GM18868 (cell line): ENCODE data around the gene GPHB5.
"Not testable (repeated sequence)": the region's sequence is repeated elsewhere in the genome, so short reads cannot be mapped to it uniquely, and the experiment has no call there.

ENCODE experiments used
- ATAC-seq: cut with Tn5 transposase; IDR thresholded peaks from one replicate; pipeline ENCODE4 v1.9.1; 2021; ENCODE audit warnings: mild to moderate bottlenecking, moderate library complexity; ENCODE audit not compliant: unreplicated experiment

GPHB5 gene

DNA sequence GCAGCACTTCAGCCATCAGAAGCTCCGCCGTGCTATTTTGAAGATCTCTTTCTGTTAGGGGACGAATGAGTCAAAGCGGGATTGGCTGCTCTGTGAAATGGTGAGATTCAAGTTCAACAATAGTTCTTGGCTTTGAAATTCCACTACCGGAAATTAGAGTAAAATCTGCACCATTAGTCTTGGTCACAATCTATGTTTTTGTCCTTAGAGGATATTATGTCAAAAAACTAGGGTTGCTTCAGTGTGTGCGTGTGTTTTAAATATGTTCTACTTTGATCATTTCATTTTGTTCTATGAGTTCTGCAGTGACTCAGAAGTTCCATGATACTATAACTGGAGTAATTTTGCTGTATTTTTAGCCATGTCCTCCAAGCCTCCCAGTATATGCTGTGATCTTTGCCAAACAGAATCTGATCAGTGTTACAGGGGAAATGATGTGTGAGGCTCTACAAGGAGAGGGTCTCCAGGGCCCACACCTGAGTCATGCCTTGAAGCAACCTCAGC, 22.6 kb downstream of the GPHB5 start:
- no peak for ATAC-seq

DNA sequence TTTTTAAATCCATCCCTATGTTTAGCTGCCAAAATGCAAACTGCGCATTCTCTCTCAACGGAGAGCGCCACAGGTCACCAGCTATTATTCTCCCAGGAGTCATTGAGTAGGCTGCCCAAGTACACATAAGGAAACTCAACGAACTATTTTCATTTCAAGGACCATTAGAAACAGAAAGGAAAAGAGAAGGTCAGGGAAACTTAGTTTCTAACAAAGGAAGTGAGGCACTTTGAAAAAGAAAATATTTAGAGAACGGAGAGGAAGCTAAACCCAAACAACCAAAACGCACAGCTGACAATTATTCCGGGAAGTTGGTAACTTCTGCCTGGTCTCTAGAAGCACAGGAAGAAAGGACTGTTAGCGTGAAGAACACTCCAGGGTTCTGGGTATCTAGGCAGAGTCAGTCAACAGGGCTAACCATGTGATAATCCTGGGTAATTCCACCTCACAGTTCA, 23.5 kb downstream of the GPHB5 start:
- ATAC-seq: no peak

DNA sequence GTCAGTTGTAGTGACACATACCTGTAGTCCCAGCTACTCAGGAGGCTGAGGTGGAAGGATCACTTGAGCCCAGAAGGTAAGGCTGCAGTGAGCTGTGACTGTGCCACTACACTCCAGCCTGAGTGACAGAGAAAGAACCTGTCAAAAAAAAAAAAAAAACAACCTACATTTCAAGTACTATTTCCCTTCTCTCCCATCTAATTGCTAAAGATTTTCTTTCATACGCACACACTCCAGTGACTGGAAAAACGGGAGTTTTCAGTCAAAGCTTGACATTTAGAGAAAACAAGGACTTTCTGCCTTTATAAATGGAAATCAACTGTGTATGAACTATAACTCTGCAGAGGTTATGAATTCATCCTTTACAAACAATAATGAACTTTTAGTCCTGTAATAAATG, 25.9 kb downstream of the GPHB5 start:
- no peak for ATAC-seq

DNA sequence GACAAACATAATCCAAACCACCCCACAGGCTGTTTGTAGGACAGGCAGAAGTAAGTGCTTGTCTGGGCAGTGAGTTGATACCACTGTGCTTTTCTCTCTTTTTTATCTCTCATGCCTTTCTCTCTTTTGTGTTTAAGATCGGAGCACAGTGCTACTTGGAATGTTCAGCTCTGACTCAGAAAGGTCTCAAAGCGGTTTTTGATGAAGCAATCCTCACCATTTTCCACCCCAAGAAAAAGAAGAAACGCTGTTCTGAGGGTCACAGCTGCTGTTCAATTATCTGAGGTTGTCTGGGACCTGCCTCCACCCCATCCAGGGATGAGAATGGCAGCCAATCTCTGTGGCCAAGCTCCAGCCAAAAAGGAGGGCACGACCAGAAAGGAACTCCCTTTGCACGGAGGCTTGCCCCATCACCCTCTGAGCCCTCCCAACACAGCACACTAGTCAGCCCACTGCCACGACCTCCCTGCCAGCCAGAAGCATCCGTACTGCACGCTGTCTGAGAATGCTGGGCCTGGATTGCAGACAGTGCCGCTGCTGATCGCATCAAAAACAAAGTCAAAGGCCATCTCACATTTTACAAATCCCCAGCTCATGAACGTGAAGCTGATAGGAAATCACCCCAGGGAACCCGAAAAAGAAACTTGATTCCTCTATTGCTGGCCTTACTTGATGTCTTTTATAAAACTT, 27.8 kb downstream of the GPHB5 start:
- ATAC-seq: no peak

DNA sequence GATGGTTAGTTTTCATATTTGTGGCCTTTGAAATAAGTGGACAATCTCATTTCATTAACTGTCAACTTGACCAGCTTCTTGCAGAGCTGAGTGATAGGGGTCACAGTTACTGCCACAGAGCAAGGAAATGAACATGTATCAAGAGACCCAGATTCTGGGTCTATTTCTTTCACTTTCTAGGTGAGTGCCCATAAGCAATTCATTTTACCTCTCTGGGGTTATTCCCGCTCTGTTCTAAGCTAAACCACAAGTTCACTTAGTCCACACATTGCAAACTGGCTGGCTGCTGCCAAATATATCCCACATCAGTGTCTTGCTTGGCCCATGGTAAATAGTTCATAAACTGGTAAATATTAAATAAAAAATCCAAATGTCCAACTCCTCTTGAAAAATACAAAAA, 29.9 kb downstream of the GPHB5 start:
- ATAC-seq: peak; percentile 75

DNA sequence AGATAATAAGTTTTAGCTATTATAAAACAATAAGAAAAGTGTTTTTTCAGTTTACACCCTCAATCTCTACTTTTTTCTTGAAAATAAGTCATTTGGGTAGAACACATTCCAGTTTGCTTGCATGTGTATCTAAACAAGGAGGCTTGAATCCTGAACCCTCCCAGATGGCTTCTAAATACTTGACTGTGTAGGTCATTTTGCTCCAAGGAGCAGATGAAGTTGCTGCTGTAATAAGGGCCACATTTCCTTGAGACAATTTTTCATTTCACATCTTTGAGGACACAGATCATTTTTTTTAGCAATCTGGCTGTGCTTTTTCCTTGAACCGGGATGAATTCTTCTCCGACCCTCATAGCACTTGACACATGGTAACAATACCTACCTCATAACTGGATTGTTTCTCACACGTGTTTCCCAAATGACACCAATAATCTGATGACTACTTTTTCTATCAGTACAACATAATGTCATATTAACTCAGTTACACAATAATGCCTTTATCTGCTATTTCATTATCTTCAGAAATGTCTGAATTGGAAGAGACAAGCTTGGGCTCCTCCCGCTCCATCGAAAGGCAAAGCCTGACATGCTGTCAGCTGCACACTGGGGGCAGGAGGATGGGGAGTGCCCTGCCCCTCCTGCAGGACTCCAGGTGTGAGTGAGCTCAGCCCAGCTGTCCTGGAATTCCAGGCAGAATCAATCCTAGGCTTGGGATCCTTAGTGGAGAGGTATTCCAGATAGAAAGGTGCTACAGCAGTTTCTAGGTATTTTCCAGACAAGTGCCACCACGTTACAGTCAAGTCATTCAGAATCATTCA, 30.9 kb downstream of the GPHB5 start:
- ATAC-seq: no peak

DNA sequence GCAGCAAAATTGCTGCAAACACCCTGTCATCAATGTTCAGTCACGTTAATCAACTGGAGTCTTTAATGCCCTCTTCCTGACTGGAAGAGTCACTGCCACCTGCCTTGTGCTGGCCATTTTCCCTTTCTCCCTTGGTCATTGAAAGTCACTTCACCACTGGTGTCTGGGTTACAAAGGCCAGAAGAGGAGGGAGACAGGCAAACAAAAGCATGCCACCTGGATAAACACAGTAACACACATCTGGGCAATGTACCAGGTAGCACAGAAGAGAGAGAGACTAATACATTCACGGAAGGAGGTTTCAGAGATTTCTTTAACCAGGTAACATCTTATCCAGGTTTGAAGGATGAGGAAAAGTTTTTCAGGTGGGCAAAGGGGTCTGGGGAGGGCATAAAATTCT, 32.7 kb downstream of the GPHB5 start:
- no peak for ATAC-seq

DNA sequence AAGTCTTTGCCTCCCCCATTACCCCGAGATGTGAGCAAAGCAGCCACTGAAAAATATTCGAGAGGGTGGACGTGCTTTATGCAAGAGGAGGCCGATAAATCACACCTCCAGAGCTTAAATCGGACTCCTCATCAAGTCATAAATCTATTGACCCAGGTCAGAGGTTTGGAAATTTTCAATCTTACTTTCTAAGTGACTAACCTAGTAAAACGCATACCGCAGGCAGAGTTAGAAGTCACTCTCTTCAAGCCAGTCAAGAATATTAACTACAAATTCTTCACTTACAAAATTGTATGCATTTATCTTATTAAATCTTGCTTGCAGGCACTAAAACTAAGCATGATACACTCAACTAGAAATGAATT, 34.9 kb downstream of the GPHB5 start:
- ATAC-seq: no peak

DNA sequence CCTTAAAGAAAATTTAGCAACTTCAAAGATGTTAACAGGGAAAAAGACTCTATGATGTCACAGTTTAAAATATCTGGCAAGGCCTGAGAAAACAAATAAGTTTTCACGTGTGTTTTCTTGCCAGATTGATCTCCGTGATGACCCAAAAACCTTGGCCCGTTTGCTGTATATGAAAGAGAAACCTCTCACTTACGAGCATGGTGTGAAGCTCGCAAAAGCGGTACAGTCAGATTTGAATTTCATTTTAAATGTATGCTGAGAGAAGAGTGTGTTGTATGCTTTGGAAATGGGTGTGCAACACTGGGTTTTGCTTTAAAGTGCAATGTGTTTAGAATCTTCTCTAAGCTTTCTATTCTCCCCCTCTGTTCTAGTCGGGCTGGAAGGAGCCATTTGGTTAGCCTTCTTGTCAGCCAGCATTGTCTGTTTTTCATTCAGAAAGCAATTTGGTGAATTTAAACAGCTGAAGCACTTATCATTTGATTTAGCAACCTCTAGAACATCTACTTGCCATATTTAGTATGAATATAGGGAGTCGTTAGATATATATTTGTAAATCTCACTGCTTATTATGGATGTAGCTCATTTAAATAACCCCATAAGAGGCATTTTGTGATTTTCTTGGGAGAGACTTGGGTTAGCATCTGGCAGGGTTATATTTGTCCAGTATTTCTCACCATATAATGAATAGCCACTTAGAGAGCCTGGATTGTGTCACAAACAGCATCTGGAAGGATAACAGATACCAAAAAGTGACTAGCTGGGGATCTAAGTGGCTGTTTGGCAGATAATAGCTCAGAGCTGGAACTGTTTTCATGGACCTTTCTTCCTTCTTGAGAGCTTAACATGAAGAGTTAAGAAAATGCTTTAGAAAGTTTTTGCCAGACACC, 35.5 kb downstream of the GPHB5 start:
- no peak for ATAC-seq

DNA sequence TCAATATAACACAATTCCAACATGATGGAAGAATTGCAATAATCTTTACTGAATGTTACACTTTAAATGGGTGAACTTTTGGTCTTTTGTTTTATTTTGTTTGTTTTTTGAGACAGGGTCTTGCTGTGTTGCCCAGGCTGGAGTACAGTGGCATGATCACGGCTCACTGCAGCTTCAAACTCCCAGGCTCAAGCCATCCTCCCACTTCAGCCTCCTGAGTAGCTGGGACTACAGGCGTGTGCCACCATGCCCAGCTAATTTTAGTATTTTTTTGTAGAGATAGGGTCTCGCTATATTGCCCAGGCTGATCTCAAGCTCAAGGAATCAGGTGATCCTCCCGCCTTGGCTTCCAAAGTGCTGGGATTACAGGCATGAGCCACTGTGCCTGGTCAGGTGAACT, 38.8 kb downstream of the GPHB5 start:
- ATAC-seq: not testable (repeated sequence)

DNA sequence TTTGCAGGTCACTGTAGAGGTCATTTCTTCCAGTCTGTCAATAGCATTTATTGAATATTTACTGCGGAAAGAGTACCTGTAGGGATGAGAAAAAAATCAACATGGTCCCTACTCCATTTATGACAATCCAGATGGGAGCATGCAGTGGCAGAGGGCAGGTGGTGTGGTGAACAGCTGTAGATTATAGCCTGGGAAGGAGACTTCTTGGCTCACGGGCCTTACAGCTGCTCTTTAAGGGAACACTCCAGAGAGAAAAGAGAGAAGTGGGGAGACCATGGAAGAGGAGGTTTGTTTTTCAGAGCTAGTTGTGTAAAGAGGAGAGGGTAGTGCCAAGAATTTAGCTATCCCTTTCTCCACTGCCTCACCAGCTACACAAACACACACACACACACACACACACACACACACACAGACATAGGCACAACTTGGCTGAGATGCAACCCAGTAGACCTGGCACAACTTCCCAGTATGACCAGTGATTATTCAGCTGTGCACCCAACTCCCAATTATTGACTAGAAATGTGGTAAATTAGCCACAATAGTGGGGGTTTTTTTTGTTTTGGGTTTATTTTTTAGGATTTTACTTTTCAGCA, 41.0 kb downstream of the GPHB5 start:
- ATAC-seq: no peak

DNA sequence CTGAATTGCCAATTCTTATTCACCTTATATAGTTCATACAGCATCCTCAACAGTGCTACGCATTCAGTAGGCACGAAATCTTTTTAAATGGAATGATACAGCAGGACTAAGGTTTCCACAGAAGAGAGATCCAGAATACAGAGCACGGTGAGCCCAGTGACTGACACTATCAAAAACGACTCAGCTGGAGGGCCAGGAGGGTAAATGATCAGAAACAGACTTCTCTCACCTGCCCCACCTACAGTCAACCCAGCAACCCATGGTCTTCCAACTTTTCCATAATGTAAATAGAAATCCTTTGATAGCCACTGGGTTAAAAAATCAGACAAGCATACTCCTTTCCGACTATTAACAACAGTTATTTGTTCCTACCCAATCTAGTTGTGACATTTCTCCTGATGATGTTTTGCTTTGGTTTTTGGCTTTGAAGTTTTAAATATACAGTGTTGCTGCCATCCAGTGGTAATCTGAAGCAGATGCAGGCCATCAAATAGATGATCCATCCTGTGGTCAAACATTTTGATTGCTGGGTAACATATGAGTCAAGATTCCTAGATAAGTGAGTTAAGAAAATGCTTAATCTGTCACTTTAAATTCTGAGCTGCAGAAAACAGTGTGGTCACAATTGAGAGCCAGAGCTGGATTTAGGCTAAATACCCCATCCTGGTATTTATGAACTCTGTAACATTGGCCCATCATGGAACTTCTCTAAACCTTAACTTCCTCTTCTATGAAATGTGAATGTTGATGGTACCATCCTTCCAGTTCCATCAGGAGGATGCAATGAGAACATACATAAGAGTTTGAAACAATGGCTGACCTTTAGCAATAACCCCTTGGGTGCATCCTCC, 42.0 kb downstream of the GPHB5 start:
- ATAC-seq: peak; percentile 85

DNA sequence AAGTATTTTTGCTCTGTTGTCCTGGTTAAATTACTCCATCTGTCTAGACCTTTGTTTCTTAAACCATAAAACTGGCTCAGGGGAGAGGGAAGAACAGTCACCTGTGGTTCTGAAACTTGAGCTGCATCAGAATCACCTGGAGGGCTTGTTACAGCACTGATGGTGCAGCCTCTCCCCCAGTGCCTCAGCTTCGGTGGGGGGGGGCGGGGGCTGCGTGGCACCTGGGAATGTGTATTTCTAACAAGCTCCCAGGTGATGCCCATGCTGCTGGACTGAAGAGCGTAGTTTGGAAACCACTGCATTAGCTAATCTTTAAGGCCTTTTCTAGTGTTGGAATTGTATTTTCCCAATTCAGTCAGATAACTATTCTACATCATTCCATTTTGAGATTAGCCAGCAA, 42.7 kb downstream of the GPHB5 start:
- no peak for ATAC-seq

DNA sequence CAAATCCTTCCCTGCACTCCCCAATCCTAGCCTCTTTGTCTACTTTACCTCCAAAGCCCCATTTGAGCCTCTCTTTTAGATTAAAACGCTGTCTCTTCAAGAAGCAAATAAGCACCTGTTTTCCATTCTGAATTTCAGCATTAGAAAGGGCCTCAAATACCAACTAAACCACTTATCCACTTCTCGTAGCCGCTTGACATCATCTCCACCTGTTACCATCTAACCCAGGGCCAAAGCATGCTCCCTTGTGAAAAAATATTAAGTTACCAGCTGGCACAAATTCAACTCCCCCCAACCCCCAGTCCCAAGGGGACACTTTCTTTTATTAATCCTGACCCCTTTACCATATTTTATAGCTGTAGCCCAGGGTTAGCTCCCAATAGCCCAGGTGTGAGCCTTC, 43.1 kb downstream of the GPHB5 start:
- ATAC-seq: no peak

DNA sequence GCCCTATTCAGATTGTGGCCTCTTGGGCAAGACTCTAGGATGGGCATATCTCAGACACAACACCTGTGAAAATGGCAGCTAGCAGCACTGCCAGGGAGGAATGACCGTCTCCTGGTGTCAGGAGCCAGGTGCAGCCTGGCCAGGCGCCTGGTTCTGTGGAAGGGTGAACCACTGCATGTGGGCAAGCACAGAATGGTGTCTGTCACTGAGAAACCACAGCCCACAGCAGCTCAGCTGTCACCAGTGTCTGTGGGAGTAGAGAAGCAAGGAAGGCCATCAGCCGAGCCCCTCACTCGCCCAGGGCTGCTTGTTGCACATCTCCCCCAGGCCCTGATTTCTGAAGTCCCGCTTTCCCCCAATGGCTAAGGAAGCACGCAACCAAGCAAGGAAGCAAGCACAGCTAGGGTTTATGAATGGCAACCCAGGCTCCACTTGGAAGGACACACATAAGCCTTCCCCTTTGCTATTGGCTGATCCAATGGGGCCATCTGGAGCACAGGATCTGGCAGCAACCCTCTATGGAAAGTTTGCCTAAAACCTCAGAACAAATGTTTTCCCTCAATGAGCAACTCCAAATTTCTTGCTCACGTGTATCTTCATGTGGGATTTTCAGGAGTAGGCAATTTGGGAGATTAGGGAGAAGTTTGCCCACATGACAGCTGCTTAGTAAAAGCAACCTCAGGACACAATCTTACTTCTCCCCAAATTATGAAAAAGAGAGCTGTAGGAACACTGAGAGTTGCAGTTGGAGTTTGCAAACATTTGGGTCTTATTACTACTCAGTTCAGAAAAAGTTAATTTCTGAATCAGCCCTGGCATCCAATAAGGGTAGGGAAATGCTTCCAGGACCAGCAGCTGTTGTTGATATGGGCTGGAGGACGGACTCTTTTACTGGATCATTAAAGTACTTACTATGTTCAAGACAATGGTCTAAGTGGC, 44.7 kb downstream of the GPHB5 start:
- no peak for ATAC-seq

DNA sequence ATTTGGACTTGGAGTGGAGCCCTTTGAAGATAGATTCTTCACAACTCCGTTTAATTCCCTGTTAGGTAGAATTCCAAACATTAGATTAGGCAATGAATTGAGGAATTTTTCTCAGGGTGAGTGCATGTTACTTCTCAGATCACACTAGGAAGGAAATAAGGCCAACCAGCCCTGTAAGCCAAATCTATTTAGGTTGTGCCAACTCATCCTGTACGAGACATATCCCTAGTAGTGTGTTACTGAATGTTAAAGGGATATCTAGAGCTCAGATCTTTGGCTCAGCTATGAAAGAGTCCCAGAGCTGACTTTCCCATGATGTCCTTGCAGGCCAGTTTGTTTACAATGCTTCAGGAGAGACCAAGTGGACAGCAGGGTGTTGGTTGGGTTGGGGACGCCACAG, 45.6 kb downstream of the GPHB5 start:
- no peak for ATAC-seq

DNA sequence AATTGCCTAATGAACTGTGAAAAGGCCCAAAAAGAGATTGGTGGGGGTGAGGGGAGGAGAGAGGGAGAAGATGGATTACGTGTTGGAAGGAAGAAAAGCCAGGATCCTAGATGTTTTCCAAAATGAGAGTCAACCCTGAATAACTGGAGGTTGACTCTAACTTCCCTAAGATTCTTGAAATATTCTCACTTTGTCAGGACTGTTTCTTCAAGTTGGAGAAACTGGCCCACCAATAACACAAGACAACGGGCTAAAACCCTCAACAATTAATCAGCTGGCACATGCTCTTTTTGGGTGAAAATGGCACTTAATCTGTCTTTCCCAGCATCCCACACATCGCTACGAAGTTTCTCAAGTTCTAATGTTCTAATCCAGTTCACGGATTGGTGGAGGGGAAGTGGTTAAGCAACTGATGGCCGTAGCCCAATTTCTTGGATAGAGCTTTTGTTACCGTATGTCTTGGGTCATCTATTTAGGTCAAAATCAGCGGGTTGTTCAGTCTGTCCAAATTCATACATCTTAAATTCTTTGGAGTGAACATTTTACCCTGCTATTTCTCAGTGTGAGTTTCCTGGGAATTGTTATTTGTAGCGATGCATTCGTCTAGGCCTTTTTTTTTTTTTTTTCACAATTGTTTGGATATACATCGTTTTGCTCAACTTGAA, 49.0 kb downstream of the GPHB5 start:
- ATAC-seq: no peak

DNA sequence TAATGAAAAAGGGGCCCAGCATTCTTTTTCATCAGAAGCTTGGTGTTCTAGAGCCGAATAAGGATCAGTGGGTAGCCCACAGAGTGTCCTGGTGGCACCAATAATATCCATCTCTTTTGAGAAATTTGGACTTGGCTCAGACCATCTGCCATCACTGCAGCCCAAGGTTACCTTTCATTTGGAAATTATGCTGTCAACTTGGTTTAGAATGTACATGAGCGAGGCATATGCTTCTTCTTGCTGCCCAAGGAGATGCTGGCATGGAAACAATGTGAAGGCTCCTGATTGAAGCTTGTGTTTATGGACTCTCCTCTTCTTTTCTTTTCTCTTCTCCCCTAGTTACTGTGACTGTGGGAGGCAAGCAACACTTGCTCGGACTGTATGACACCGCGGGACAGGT, 50.0 kb downstream of the GPHB5 start:
- ATAC-seq: no peak
